H1 (cell line): ENCODE measurements around the gene POU2F2. TPM values are rescaled to one million over a fixed set of nuclear protein-coding genes. Genes with fewer than 3 reads are reported as not detected.

Experiments used
- CTCF ChIA-PET: fragments of 300-600 bp; sonication (Branson Sonifier 250); formaldehyde crosslinking; loops from one replicate; lab custom pipeline; 2021; ENCODE audit not compliant: partially characterized antibody; lab: Charles Lee
- POLR2A ChIA-PET: fragments of 300-600 bp; sonication (Branson Sonifier 250); formaldehyde crosslinking; loops from one replicate; lab custom pipeline; 2021; ENCODE audit warnings: inconsistent platforms; ENCODE audit not compliant: partially characterized antibody; lab: Charles Lee
- DNase-seq, 2 experiments: peaks; one replicate each; pipeline versions ENCODE4 v3.0.0 to v3.0.0-alpha.2; 2010 to 2022; ENCODE audit warnings: low spot score in 2 of 2, low read depth in 1 of 2, mixed read lengths in 1 of 2
- FAIRE-seq: peaks from 2 replicates; lab custom pipeline; 2011; peaks lifted over from hg19 to GRCh38; lab: Jason Lieb, UNC
- H2AFZ ChIP-seq: 2 replicates; pipeline ENCODE4 v1.8.1; 2012; ENCODE audit warnings: low read length, inconsistent platforms
- H2AK5ac ChIP-seq: 2 replicates; pipeline ENCODE4 v1.6.1; 2013; ENCODE audit warnings: low read depth, low read length
- H2BK120ac ChIP-seq: replicated peaks from 2 replicates; pipeline ENCODE3; 2013; ENCODE audit warnings: low read depth, low read length, inconsistent platforms
- H2BK12ac ChIP-seq: 2 replicates; pipeline ENCODE4 v1.6.1; 2013; ENCODE audit warnings: low read depth, low read length
- H2BK15ac ChIP-seq: 2 replicates; pipeline ENCODE4 v1.6.1; 2013; ENCODE audit warnings: low read length
- H2BK20ac ChIP-seq: 2 replicates; pipeline ENCODE4 v1.6.1; 2013; ENCODE audit warnings: low read length
- H2BK5ac ChIP-seq: 2 replicates; pipeline ENCODE4 v1.6.1; 2013; ENCODE audit warnings: low read depth, low read length
- H3K14ac ChIP-seq: 2 replicates; pipeline ENCODE4 v1.6.1; 2013; ENCODE audit warnings: inconsistent platforms; ENCODE audit not compliant: insufficient read length
- H3K18ac ChIP-seq: 2 replicates; pipeline ENCODE4 v1.6.1; 2013; ENCODE audit warnings: low read length; ENCODE audit errors: extremely low read depth
- H3K23ac ChIP-seq: 2 replicates; pipeline ENCODE4 v1.6.1; 2013; ENCODE audit warnings: inconsistent platforms; ENCODE audit not compliant: insufficient read length
- H3K23me2 ChIP-seq: 2 replicates; pipeline ENCODE4 v1.6.1; 2013; ENCODE audit warnings: low read depth, low read length
- H3K27ac ChIP-seq: 2 replicates; pipeline ENCODE4 v1.6.1; 2011; ENCODE audit warnings: low read depth, low read length, inconsistent platforms
- H3K27me3 ChIP-seq, 4 experiments: replicated peaks in 1 of 4; 1 replicate in 1 of 4; 2 replicates in 3 of 4; pipeline versions ENCODE4 v1.6.1 to v1.8.1; 2011 to 2013; ENCODE audit warnings: low read length in 3 of 4, mild to moderate bottlenecking in 3 of 4, inconsistent platforms in 2 of 4, mixed read lengths in 2 of 4, moderate library complexity in 1 of 4; ENCODE audit not compliant: control insufficient read depth in 3 of 4, insufficient read depth in 3 of 4; ENCODE audit errors: extremely low read depth in 1 of 4
- H3K36me3 ChIP-seq, 4 experiments: 2 replicates each; pipeline versions ENCODE4 v1.6.1 to v1.8.1; 2011 to 2013; ENCODE audit warnings: mild to moderate bottlenecking in 4 of 4, low read length in 3 of 4, moderate library complexity in 2 of 4, control low read depth in 1 of 4, inconsistent platforms in 1 of 4; ENCODE audit not compliant: insufficient read depth in 4 of 4, control insufficient read depth in 2 of 4
- H3K4ac ChIP-seq: replicated peaks from 2 replicates; pipeline ENCODE3; 2013; ENCODE audit warnings: low read length, low read depth, mixed read lengths, inconsistent platforms; ENCODE audit not compliant: insufficient read length
- H3K4me1 ChIP-seq, 4 experiments: replicated peaks in 1 of 4; 1 replicate in 1 of 4; 2 replicates in 3 of 4; pipeline versions ENCODE4 v1.6.1 to v1.8.1; 2011 to 2013; ENCODE audit warnings: low read length in 3 of 4, inconsistent platforms in 2 of 4, mixed read lengths in 1 of 4; ENCODE audit not compliant: insufficient read depth in 4 of 4, control insufficient read depth in 3 of 4
- H3K4me2 ChIP-seq, 2 experiments: 2 replicates each; pipeline versions ENCODE4 v1.6.1 to v1.8.1; 2011 to 2013; ENCODE audit warnings: low read depth in 2 of 2, low read length in 2 of 2, control low read depth in 1 of 2, inconsistent platforms in 1 of 2, mild to moderate bottlenecking in 1 of 2; ENCODE audit not compliant: insufficient read depth in 1 of 2
- H3K4me3 ChIP-seq, 4 experiments: fragments of 200-600, 300-600 bp in 1 of 4; sonication (generic), shearing (Covaris generic), sonication (Bioruptor Twin) in 1 of 4; 2 replicates each; pipeline versions ENCODE4 v1.5.1 to v1.8.1; 2011 to 2016; ENCODE audit warnings: low read length in 4 of 4, low read depth in 3 of 4, control low read depth in 2 of 4, inconsistent platforms in 2 of 4, mild to moderate bottlenecking in 2 of 4, mixed read lengths in 1 of 4, moderate library complexity in 1 of 4; ENCODE audit not compliant: insufficient read depth in 2 of 4; ENCODE audit errors: extremely low read depth in 1 of 4
- H3K56ac ChIP-seq: replicated peaks from 2 replicates; pipeline ENCODE3; 2013; ENCODE audit warnings: low read depth, mild to moderate bottlenecking, mixed read lengths, low read length, inconsistent platforms; ENCODE audit not compliant: insufficient read length
- H3K79me1 ChIP-seq: 2 replicates; pipeline ENCODE4 v1.6.1; 2013; ENCODE audit warnings: low read depth, low read length, control low read depth
- H3K79me2 ChIP-seq, 2 experiments: 2 replicates each; pipeline versions ENCODE4 v1.6.1 to v1.8.1; 2012 to 2013; ENCODE audit warnings: low read length in 2 of 2, mild to moderate bottlenecking in 2 of 2, inconsistent platforms in 1 of 2; ENCODE audit not compliant: insufficient read depth in 2 of 2, control insufficient read depth in 1 of 2
- H3K9ac ChIP-seq, 4 experiments: replicated peaks in 1 of 4; 1 replicate in 1 of 4; 2 replicates in 3 of 4; pipeline versions ENCODE4 v1.6.1 to v1.8.1; 2011 to 2013; ENCODE audit warnings: low read depth in 3 of 4, low read length in 3 of 4, control low read depth in 2 of 4, mild to moderate bottlenecking in 2 of 4, moderate library complexity in 2 of 4, inconsistent platforms in 1 of 4; ENCODE audit errors: extremely low read depth in 1 of 4
- H3K9me3 ChIP-seq, 2 experiments: 2 replicates each; pipeline versions ENCODE4 v1.6.1 to v1.8.1; 2012 to 2013; ENCODE audit warnings: mild to moderate bottlenecking in 2 of 2, moderate library complexity in 2 of 2, control low read depth in 1 of 2, inconsistent platforms in 1 of 2, low read depth in 1 of 2, low read length in 1 of 2, mixed read lengths in 1 of 2; ENCODE audit not compliant: insufficient read depth in 2 of 2
- H4K20me1 ChIP-seq, 2 experiments: replicated peaks in 1 of 2; 2 replicates each; pipeline versions ENCODE3 to v1.8.1; 2011 to 2013; ENCODE audit warnings: inconsistent platforms in 2 of 2, low read length in 2 of 2, mild to moderate bottlenecking in 1 of 2; ENCODE audit not compliant: insufficient read depth in 2 of 2, control insufficient read depth in 1 of 2
- H4K5ac ChIP-seq: 2 replicates; pipeline ENCODE4 v1.6.1; 2013; ENCODE audit warnings: low read length, low read depth, mixed read lengths, inconsistent platforms; ENCODE audit not compliant: insufficient read length
- H4K8ac ChIP-seq: 2 replicates; pipeline ENCODE4 v1.8.0; 2013; ENCODE audit warnings: mild to moderate bottlenecking, moderate library complexity, low read length, inconsistent platforms; ENCODE audit not compliant: insufficient read depth; ENCODE audit errors: extremely low read depth
- H4K91ac ChIP-seq: replicated peaks from 2 replicates; pipeline ENCODE3; 2013; ENCODE audit warnings: low read length, mixed read lengths, inconsistent platforms; ENCODE audit not compliant: insufficient read length
- BRCA1 ChIP-seq: IDR thresholded peaks from 2 replicates; pipeline ENCODE4 v1.6.1; 2012; ENCODE audit warnings: low read depth, low read length, improper control_type of control experiment
- CREB1 ChIP-seq: IDR thresholded peaks from 2 replicates; pipeline ENCODE4 v1.6.1; 2012; ENCODE audit warnings: inconsistent platforms
- EGR1 ChIP-seq: IDR thresholded peaks from 2 replicates; pipeline ENCODE4 v1.6.1; 2011; ENCODE audit warnings: low read depth, low read length, borderline replicate concordance
- FOSL1 ChIP-seq: IDR thresholded peaks from 2 replicates; pipeline ENCODE4 v1.6.1; 2011; ENCODE audit warnings: mild to moderate bottlenecking, low read depth, low read length, moderate library complexity; ENCODE audit not compliant: insufficient read depth
- JUND ChIP-seq: IDR thresholded peaks from 2 replicates; pipeline ENCODE4 v1.6.1; 2011; ENCODE audit warnings: mild to moderate bottlenecking, improper control_type of control experiment, low read length
- RXRA ChIP-seq: IDR thresholded peaks from 2 replicates; pipeline ENCODE4 v1.6.1; 2011; ENCODE audit warnings: low read depth, mild to moderate bottlenecking, low read length, moderate library complexity; ENCODE audit not compliant: insufficient read depth
- SAP30 ChIP-seq: fragments of 300-600 bp; sonication (generic); IDR thresholded peaks from 2 replicates; pipeline ENCODE4 v1.7.1; 2012; ENCODE audit warnings: low read length, moderate library complexity, mild to moderate bottlenecking, inconsistent platforms; ENCODE audit not compliant: insufficient read depth, insufficient replicate concordance
- SIX5 ChIP-seq: IDR thresholded peaks from 2 replicates; pipeline ENCODE4 v1.6.1; 2011; ENCODE audit warnings: mild to moderate bottlenecking, low read depth, low read length
- SUZ12 ChIP-seq: fragments of 200-600 bp; sonication (generic); IDR thresholded peaks from 2 replicates; pipeline ENCODE4 v1.6.1; 2012; ENCODE audit warnings: mild to moderate bottlenecking, inconsistent platforms, low read length, moderate library complexity, mixed read lengths
- TEAD4 ChIP-seq: IDR thresholded peaks from 2 replicates; pipeline ENCODE4 v1.6.1; 2012; ENCODE audit warnings: low read depth, low read length, inconsistent platforms, mixed read lengths
- USF2 ChIP-seq: IDR thresholded peaks from 2 replicates; pipeline ENCODE4 v1.6.1; 2011; ENCODE audit warnings: low read length, improper control_type of control experiment
- YY1 ChIP-seq: IDR thresholded peaks from 2 replicates; pipeline ENCODE4 v1.6.1; 2011; ENCODE audit warnings: low read depth, mild to moderate bottlenecking, low read length
- ZNF274 ChIP-seq: IDR thresholded peaks from 2 replicates; pipeline ENCODE4 v1.7.0; 2012; ENCODE audit warnings: low read length, borderline replicate concordance; ENCODE audit errors: extremely low read depth
- WGBS, 2 experiments: shearing (Covaris generic) in 1 of 2; methylation state at CpG; one replicate each; pipeline versions ENCODE4 v1.1.6 to v1.1.7; 2013 to 2015; ENCODE audit warnings: low lambda C conversion rate in 2 of 2, mixed read lengths in 2 of 2, inconsistent platforms in 1 of 2, low coverage in 1 of 2, missing lambda C conversion rate in 1 of 2; ENCODE audit not compliant: insufficient replicate concordance in 2 of 2, insufficient coverage in 1 of 2, insufficient read length in 1 of 2; ENCODE audit errors: extremely low coverage in 1 of 2, missing lambda C conversion rate in 1 of 2; 5-methylcytosine and 5-hydroxymethylcytosine counted together
- polyA plus RNA-seq, 7 experiments: library from polyadenylated mRNA; depleted of rRNA in 3 of 7; stranded (reverse) in 5 of 7; unstranded in 2 of 7; fragments of >200 nt in 5 of 7; fragments of 200-250 nt in 2 of 7; gene quantifications; 1 replicate in 5 of 7; 2 replicates in 1 of 7; 4 replicates in 1 of 7; pipeline versions ENCODE4 v1.2.1 to v1.2.3, GENCODE V29; 2011 to 2013; ENCODE audit warnings: missing spikeins in 2 of 7, mixed read lengths in 2 of 7
- total RNA-seq: library from RNA; stranded (reverse); fragmentation: NEBNext Ultra II Directional; extraction: Animal tissue kit (Norgen Biotek cat#: 25700); gene quantifications from 2 replicates; pipeline ENCODE4 v1.2.1, GENCODE V29; 2021

POU2F2 gene
- total and polyA plus RNA-seq, 2 of the 8 experiments (the other 6 are each of a cell fraction or from before 2014, with no cell fraction given), result 5.0 to 6.1 TPM

GRCh38 chr19:42090672-42091071, 41.6 kb downstream of the POU2F2 start:
- Histone ChIP-seq H4K20me1 (no peaks in the 10 kb centered on the region), H3K4me2 (no peak overlapping the region), H3K9me3 (no peaks in the 10 kb centered on the region), H3K36me3 (no peaks in the 10 kb centered on the region), H3K79me1 (no peaks in the 10 kb centered on the region), H4K91ac (no peak overlapping the region), H2BK12ac (no peak overlapping the region), H4K8ac (no peak overlapping the region), H3K27me3 (peaks cover 0 to 5% (median 2%) of the 10 kb centered on the region in 4 experiments; a peak in 2 of 7 replicates), H3K23me2 (no peaks in the 10 kb centered on the region), H3K4me1 (peaks cover 0 to 15% (median 4%) of the 10 kb centered on the region in 4 experiments; a peak in 5 of 7 replicates), H4K5ac (no peak overlapping the region), H3K4me3 (no peak overlapping the region), H2BK120ac (no peak overlapping the region), H3K56ac (no peak overlapping the region), H2AK5ac (no peak overlapping the region), H3K27ac (no peak overlapping the region), H3K4ac (no peak overlapping the region), H3K14ac (no peak overlapping the region), H2BK20ac (no peak overlapping the region), H2BK15ac (no peak overlapping the region), H3K18ac (no peak overlapping the region), H2AFZ (no peak overlapping the region), H3K23ac (no peak overlapping the region), H3K79me2 (no peaks in the 10 kb centered on the region), H3K9ac (no peak overlapping the region; a peak in 1 of 7 replicates), H2BK5ac (no peak overlapping the region)
- ChIA-PET POLR2A (interaction anchor here (0.9 to 1.6 kb wide), 3 partner anchors 12 to 20 kb away, joined by 3 to 4 read pairs (median 4); partner anchors contain the start of gene ZNF574), CTCF (interaction anchor here (1.1 to 1.9 kb wide), 3 partner anchors 18 to 61 kb away, joined by 3 to 5 read pairs (median 4); no protein-coding TSS in a partner anchor)
- no peak for FAIRE-seq
- WGBS, 2 experiments, result 92% methylated on average over 9 of the region's 9 CpGs; no CpG with 5 or more reads in 1 of the 2 experiments
- DNase-seq, result no peak
- TF ChIP-seq JUND, result no peak
- TF ChIP-seq USF2, result no peak
- TF ChIP-seq FOSL1, result no peak
- TF ChIP-seq CREB1, result no peak
- TF ChIP-seq ZNF274, result no peak
- TF ChIP-seq SUZ12, result no peak
- TF ChIP-seq EGR1, result no peak
- no peak for TF ChIP-seq SAP30
- TF ChIP-seq YY1, result no peak
- TF ChIP-seq TEAD4, result no peak
- TF ChIP-seq RXRA, result no peak
- no peak for TF ChIP-seq SIX5
- TF ChIP-seq BRCA1, result no peak
